Esophagus squamous epithelium (tissue), 5 donors: ENCODE measurements around the gene CEL. TPM values are rescaled to one million over a fixed set of nuclear protein-coding genes. Genes with fewer than 3 reads are reported as not detected.
A peak's percentile ranks its signal among the peaks of the same experiment; 100 is the strongest.
"Not testable (repeated sequence)": the region's sequence is repeated elsewhere in the genome, so short reads cannot be mapped to it uniquely, and the experiment has no call there.

Experiments
- DNase-seq: peaks from one replicate; lab custom pipeline; 2025; lab: John Stamatoyannopoulos, UW
- H3K27ac ChIP-seq, 4 donors: fragments of 200-600 bp; sonication (generic); one replicate each; pipeline ENCODE4 v1.5.1; 2016 to 2019; ENCODE audit warnings: mild to moderate bottlenecking in 1 of 4
- H3K27me3 ChIP-seq, 4 donors: fragments of 200-600 bp; sonication (generic); 1 replicate in 3 of 4; 2 replicates in 1 of 4; pipeline versions ENCODE4 v1.5.1 to v1.6.0; 2017 to 2021; ENCODE audit warnings: antibody characterized with exemption in 1 of 4
- H3K36me3 ChIP-seq, 3 donors: fragments of 200-600 bp; sonication (generic); one replicate each; pipeline ENCODE4 v1.5.1; 2016 to 2019
- H3K4me1 ChIP-seq, 3 donors: fragments of 200-600 bp; sonication (generic); one replicate each; pipeline ENCODE4 v1.5.1; 2017 to 2019
- H3K4me3 ChIP-seq, 4 donors: fragments of 200-600 bp; sonication (generic); 1 replicate in 3 of 4; 2 replicates in 1 of 4; pipeline ENCODE4 v1.5.1; 2016 to 2019; ENCODE audit warnings: mild to moderate bottlenecking in 2 of 4, moderate library complexity in 1 of 4
- H3K9me3 ChIP-seq, 3 donors: fragments of 200-600 bp; sonication (generic); one replicate each; pipeline ENCODE4 v1.5.1; 2016 to 2019
- POLR2A ChIP-seq, 4 donors: fragments of 450-650 bp; IDR thresholded peaks; one replicate each; pipeline ENCODE4 v1.6.1; 2017; ENCODE audit warnings: antibody characterized with exemption in 4 of 4, mild to moderate bottlenecking in 4 of 4, moderate library complexity in 3 of 4
- WGBS, 2 donors: methylation state at CpG; one replicate each; pipeline ENCODE4 v1.1.5; 2018; 5-methylcytosine and 5-hydroxymethylcytosine counted together
- intact Hi-C: fragments of 100-400 bp; cut with DNase I; formaldehyde crosslinking; loops from one replicate; pipeline ENCODE4 v1.15.0; 2022
- total RNA-seq, 4 donors: library from RNA; depleted of rRNA; stranded (reverse); fragments of >200 nt; gene quantifications; one replicate each; pipeline ENCODE4 v1.1.0, GENCODE V29; 2016
- TF ChIP-seq, protein P1 (sequence below), 6 experiments: fragments of 450-650 bp in 4 of 6; fragments of 200-600 bp in 2 of 6; sonication (generic) in 2 of 6; IDR thresholded peaks; one replicate each; pipeline ENCODE4 v1.5.1; 2016 to 2019; ENCODE audit warnings: antibody characterized with exemption in 6 of 6, mild to moderate bottlenecking in 4 of 6, moderate library complexity in 4 of 6
- donor health status: DM: yes; HTN: yes; CAD: no.

Gene CEL
- total RNA-seq, 4 donors from 2014 or later: 1.9 to 7.6 (median 3.5) TPM

GRCh38 chr9:133031496-133031911, 30.3 kb upstream of the CEL start:
- H3K4me1 ChIP-seq: peaks cover 23 to 58% (median 32%) of the 10 kb centered on the region in 3 donors
- peak overlapping the region; percentile 56 to 83 (median 77) for H3K4me3 ChIP-seq
- no peaks in the 10 kb centered on the region for H3K9me3 ChIP-seq
- TF ChIP-seq, protein P1, sequence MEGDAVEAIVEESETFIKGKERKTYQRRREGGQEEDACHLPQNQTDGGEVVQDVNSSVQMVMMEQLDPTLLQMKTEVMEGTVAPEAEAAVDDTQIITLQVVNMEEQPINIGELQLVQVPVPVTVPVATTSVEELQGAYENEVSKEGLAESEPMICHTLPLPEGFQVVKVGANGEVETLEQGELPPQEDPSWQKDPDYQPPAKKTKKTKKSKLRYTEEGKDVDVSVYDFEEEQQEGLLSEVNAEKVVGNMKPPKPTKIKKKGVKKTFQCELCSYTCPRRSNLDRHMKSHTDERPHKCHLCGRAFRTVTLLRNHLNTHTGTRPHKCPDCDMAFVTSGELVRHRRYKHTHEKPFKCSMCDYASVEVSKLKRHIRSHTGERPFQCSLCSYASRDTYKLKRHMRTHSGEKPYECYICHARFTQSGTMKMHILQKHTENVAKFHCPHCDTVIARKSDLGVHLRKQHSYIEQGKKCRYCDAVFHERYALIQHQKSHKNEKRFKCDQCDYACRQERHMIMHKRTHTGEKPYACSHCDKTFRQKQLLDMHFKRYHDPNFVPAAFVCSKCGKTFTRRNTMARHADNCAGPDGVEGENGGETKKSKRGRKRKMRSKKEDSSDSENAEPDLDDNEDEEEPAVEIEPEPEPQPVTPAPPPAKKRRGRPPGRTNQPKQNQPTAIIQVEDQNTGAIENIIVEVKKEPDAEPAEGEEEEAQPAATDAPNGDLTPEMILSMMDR (IDR thresholded peaks at IDR 0.05): no peak
- TF ChIP-seq POLR2A (IDR thresholded peaks at IDR 0.05): no peak
- peak overlapping the region in 3 of 4 donors; percentile 86 to 95 (median 93) for H3K27ac ChIP-seq
- DNase-seq: no peak
- H3K27me3 ChIP-seq: no peaks in the 10 kb centered on the region
- peaks cover 0 to 8% (median 0%) of the 10 kb centered on the region in 3 donors for H3K36me3 ChIP-seq
- intact Hi-C loops: no loop called here
- 61 to 66% methylated on average over 10 of the region's 10 CpGs for WGBS, 2 donors

GRCh38 chr9:133032171-133032570, 29.6 kb upstream of the CEL start:
- peaks cover 23 to 58% (median 32%) of the 10 kb centered on the region in 3 donors for H3K4me1 ChIP-seq
- WGBS, 2 donors: 80 to 82% methylated on average over 10 of the region's 10 CpGs
- TF ChIP-seq, protein P1 (IDR thresholded peaks at IDR 0.05): no peak
- no peak for TF ChIP-seq POLR2A (IDR thresholded peaks at IDR 0.05)
- H3K27ac ChIP-seq: no peak overlapping the region
- peak overlapping the region in 2 of 4 donors; percentile 80 to 83 for H3K4me3 ChIP-seq
- H3K27me3 ChIP-seq: no peaks in the 10 kb centered on the region
- peaks cover 0 to 11% (median 0%) of the 10 kb centered on the region in 3 donors for H3K36me3 ChIP-seq
- no peak for DNase-seq
- no peaks in the 10 kb centered on the region for H3K9me3 ChIP-seq
- intact Hi-C loops: no loop called here

- H3K36me3 ChIP-seq: peaks cover 0 to 26% (median 0%) of the 10 kb centered on the region in 3 donors
- TF ChIP-seq POLR2A (IDR thresholded peaks at IDR 0.05): no peak
- TF ChIP-seq, protein P1 (IDR thresholded peaks at IDR 0.05): no peak
- no peaks in the 10 kb centered on the region for H3K9me3 ChIP-seq
- H3K27me3 ChIP-seq: no peaks in the 10 kb centered on the region
- no peak for DNase-seq
- H3K4me3 ChIP-seq: no peak overlapping the region
- 43 to 68% methylated on average over 6 of the region's 6 CpGs for WGBS, 2 donors
- peaks cover 13 to 44% (median 25%) of the 10 kb centered on the region in 3 donors for H3K4me1 ChIP-seq
- intact Hi-C loops: no loop called here
- H3K27ac ChIP-seq: no peak overlapping the region
Observed at GRCh38 chr9:133035669-133036068, 26.1 kb upstream of the CEL start.

GRCh38 chr9:133037775-133038515, 23.8 kb upstream of the CEL start:
- Histone ChIP-seq H3K36me3 (peaks cover 0 to 47% (median 12%) of the 10 kb centered on the region in 3 donors), H3K27me3 (no peaks in the 10 kb centered on the region), H3K27ac (no peak overlapping the region), H3K4me3 (no peak overlapping the region), H3K4me1 (peaks cover 0 to 26% (median 7%) of the 10 kb centered on the region in 3 donors), H3K9me3 (no peaks in the 10 kb centered on the region)
- no peak for TF ChIP-seq POLR2A (IDR thresholded peaks at IDR 0.05)
- TF ChIP-seq, protein P1 (IDR thresholded peaks at IDR 0.05): no peak
- 91 to 94% methylated on average over 19 to 25 of the region's 25 CpGs for WGBS, 2 donors
- intact Hi-C loops: no loop called here
- no peak for DNase-seq

GRCh38 chr9:133040892-133041479, 20.8 kb upstream of the CEL start:
- H3K27me3 ChIP-seq, H3K27ac ChIP-seq, H3K4me3 ChIP-seq, H3K9me3 ChIP-seq, DNase-seq, H3K4me1 ChIP-seq: not testable (repeated sequence)
- WGBS, 2 donors: 73 to 84% methylated on average over 12 of the region's 12 CpGs
- H3K36me3 ChIP-seq: peaks cover 0 to 69% (median 39%) of the 10 kb centered on the region in 3 donors
- TF ChIP-seq, protein P1 (IDR thresholded peaks at IDR 0.05): peak in 5 of 6 experiments; percentile 48 to 75 (median 68)
- intact Hi-C loops: loop anchor here (5.0 kb wide), 1 partner anchor 106 kb away; no protein-coding TSS in a partner anchor
